ENCODE measurements around the gene PAM. TPM values are rescaled to one million over a fixed set of nuclear protein-coding genes. Genes with fewer than 3 reads are reported as not detected.

Gene PAM
- polyA plus RNA-seq, 1 donor from 2014 or later, result 363 TPM

DNA sequence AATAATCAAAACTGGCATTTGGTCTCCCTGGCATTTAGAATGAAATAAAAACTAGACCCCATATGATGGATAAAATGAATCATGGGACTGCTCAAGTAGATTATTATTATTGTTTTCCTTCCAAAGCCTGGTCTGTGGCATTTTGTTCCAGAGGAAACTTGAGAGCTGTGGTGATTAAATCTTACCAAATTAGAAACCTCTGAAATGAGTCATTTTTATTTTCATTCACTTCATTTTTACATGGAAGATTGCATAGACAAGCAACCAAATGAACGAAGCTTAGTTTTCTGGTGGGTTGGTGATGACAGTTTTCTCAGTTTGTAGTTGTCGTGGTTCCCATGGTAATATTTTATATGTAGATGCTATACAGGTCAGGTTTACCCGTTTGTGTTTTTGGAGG lies 23.4 kb downstream of the PAM start:
- no peaks in the 10 kb centered on the region for H3F3A ChIP-seq (ENCODE audit: insufficient read depth, low read length, poor library complexity, severe bottlenecking)
- no peak overlapping the region for H3K9ac ChIP-seq (ENCODE audit: low read length)
- H3K27me3 ChIP-seq (ENCODE audit: insufficient read depth, low read depth, low read length), result no peaks in the 10 kb centered on the region
- no peaks in the 10 kb centered on the region for H3K9me2 ChIP-seq (ENCODE audit: insufficient read depth, low read length)
- TF ChIP-seq RAD21 (conservative IDR thresholded peaks at IDR 0.05), result no peak
- no peak for TF ChIP-seq EP300 (conservative IDR thresholded peaks at IDR 0.05; ENCODE audit: poor library complexity, severe bottlenecking)
- TF ChIP-seq, protein P1, sequence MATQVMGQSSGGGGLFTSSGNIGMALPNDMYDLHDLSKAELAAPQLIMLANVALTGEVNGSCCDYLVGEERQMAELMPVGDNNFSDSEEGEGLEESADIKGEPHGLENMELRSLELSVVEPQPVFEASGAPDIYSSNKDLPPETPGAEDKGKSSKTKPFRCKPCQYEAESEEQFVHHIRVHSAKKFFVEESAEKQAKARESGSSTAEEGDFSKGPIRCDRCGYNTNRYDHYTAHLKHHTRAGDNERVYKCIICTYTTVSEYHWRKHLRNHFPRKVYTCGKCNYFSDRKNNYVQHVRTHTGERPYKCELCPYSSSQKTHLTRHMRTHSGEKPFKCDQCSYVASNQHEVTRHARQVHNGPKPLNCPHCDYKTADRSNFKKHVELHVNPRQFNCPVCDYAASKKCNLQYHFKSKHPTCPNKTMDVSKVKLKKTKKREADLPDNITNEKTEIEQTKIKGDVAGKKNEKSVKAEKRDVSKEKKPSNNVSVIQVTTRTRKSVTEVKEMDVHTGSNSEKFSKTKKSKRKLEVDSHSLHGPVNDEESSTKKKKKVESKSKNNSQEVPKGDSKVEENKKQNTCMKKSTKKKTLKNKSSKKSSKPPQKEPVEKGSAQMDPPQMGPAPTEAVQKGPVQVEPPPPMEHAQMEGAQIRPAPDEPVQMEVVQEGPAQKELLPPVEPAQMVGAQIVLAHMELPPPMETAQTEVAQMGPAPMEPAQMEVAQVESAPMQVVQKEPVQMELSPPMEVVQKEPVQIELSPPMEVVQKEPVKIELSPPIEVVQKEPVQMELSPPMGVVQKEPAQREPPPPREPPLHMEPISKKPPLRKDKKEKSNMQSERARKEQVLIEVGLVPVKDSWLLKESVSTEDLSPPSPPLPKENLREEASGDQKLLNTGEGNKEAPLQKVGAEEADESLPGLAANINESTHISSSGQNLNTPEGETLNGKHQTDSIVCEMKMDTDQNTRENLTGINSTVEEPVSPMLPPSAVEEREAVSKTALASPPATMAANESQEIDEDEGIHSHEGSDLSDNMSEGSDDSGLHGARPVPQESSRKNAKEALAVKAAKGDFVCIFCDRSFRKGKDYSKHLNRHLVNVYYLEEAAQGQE (IDR thresholded peaks at IDR 0.05; ENCODE audit: borderline replicate concordance), result no peak
- TF ChIP-seq SMC3 (conservative IDR thresholded peaks at IDR 0.05; ENCODE audit: poor library complexity), result no peak
- TF ChIP-seq MXI1 (conservative IDR thresholded peaks at IDR 0.05; ENCODE audit: poor library complexity, severe bottlenecking), result no peak
- TF ChIP-seq CTCF (IDR thresholded peaks at IDR 0.05; ENCODE audit: poor library complexity, severe bottlenecking), result no peak
- no peak for TF ChIP-seq TAF1 (IDR thresholded peaks at IDR 0.05; ENCODE audit: low read depth)
- TF ChIP-seq EZH2 (IDR thresholded peaks at IDR 0.05; ENCODE audit: borderline replicate concordance, insufficient read depth, low read length, poor library complexity, severe bottlenecking), result no peak
- TF ChIP-seq POLR2AphosphoS5 (IDR thresholded peaks at IDR 0.05), result no peak
- H3K9me3 ChIP-seq (ENCODE audit: low read length), result no peaks in the 10 kb centered on the region
- H3K36me3 ChIP-seq (ENCODE audit: insufficient read depth, low read length), result no peaks in the 10 kb centered on the region
- H4K20me1 ChIP-seq (ENCODE audit: insufficient read depth), result no peaks in the 10 kb centered on the region
- H3K4me2 ChIP-seq (ENCODE audit: low read length), result no peak overlapping the region
- H2AFZ ChIP-seq (ENCODE audit: low read depth, low read length), result no peak overlapping the region
- no peak overlapping the region for H3K4me3 ChIP-seq (ENCODE audit: low read length)
- peaks cover 9% of the 10 kb centered on the region for H3K79me2 ChIP-seq (replicated peaks; ENCODE audit: insufficient read depth, low read length)
- no peak overlapping the region for H3K27ac ChIP-seq (ENCODE audit: low read length)

DNA sequence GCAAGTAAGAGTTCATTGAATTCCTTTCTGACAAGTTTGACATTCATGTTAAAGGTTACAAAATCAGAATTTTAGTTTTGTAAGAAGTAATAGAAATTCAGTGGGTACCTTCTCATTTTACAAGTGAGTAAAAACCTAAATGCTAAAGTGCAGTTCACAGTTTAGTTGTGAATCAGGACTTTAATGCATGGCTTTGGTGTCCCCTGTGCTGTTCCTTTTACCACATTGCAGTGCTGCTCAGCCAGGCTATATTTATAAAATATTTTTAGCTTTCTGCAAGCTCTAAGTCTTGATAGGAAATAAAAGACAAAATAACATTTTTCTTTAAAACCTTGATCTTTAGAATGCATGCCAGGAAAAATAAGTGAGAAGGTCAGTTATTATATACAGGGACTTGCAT lies 26.3 kb downstream of the PAM start:
- Histone ChIP-seq H3K9me2 (ENCODE audit: insufficient read depth, low read length) (no peaks in the 10 kb centered on the region), H3K27me3 (ENCODE audit: insufficient read depth, low read depth, low read length) (no peaks in the 10 kb centered on the region), H3K4me2 (ENCODE audit: low read length) (no peak overlapping the region), H3K9me3 (ENCODE audit: low read length) (no peaks in the 10 kb centered on the region), H3K9ac (ENCODE audit: low read length) (no peak overlapping the region), H2AFZ (ENCODE audit: low read depth, low read length) (no peak overlapping the region), H3K36me3 (ENCODE audit: insufficient read depth, low read length) (no peaks in the 10 kb centered on the region), H3K27ac (ENCODE audit: low read length) (no peak overlapping the region), H3K4me3 (ENCODE audit: low read length) (no peak overlapping the region), H3F3A (ENCODE audit: insufficient read depth, low read length, poor library complexity, severe bottlenecking) (no peaks in the 10 kb centered on the region), H4K20me1 (ENCODE audit: insufficient read depth) (no peaks in the 10 kb centered on the region), H3K79me2 (replicated peaks; ENCODE audit: insufficient read depth, low read length) (peaks cover 4% of the 10 kb centered on the region)
- TF ChIP-seq EZH2 (IDR thresholded peaks at IDR 0.05; ENCODE audit: borderline replicate concordance, insufficient read depth, low read length, poor library complexity, severe bottlenecking) (no peak), TAF1 (IDR thresholded peaks at IDR 0.05; ENCODE audit: low read depth) (no peak), POLR2AphosphoS5 (IDR thresholded peaks at IDR 0.05) (no peak), EP300 (conservative IDR thresholded peaks at IDR 0.05; ENCODE audit: poor library complexity, severe bottlenecking) (no peak), CTCF (IDR thresholded peaks at IDR 0.05; ENCODE audit: poor library complexity, severe bottlenecking) (no peak), SMC3 (conservative IDR thresholded peaks at IDR 0.05; ENCODE audit: poor library complexity) (no peak), RAD21 (conservative IDR thresholded peaks at IDR 0.05) (no peak), MXI1 (conservative IDR thresholded peaks at IDR 0.05; ENCODE audit: poor library complexity, severe bottlenecking) (no peak)
- TF ChIP-seq, protein P1 (IDR thresholded peaks at IDR 0.05; ENCODE audit: borderline replicate concordance), result no peak

Data from neural cell (in vitro differentiated cells).